ENCODE measurements around the gene EDEM2. TPM values are rescaled to one million over a fixed set of nuclear protein-coding genes. Genes with fewer than 3 reads are reported as not detected.

The EDEM2 gene
- total and polyA plus RNA-seq, 2 of the 4 experiments (the other 2 are of a cell fraction): 19.0 to 27.4 TPM

DNA sequence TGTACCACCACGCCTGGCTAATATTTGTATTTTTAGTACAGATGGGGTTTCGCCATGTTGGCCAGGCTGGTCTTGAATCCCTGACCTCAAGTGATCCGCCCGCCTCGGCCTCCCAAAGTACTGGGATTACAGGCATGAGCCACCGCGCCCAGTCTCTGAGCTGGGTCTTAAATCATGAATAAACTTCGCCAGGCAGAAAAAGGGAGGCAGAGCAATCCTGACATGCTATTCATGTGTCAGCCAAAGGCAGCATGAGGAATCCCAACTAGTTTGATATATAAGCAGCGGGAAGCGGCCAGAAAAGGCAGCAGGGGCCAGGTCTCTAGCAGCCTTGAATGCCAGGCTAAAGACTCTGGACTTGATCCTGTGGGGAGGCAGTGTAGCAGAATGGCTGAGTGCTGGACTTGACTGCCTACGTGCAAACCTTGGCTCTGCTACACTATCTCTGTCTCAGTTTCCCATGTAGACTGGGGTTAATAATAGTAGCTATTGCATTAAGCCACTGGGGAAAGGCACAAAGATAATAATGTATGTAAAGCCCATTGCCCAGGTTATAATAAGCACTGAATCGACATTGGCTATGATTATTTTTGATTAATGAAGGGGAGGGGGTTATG, 26.5 kb upstream of the EDEM2 start:
- BruUV-seq (replicated peaks): no TSS peak
- DNase-seq (no peak), ATAC-seq (ENCODE audit: low read depth) (no peak)
- CTCF ChIA-PET: interaction anchor here (0.7 kb wide), 1 partner anchor 190 kb away, joined by 3 read pairs; no protein-coding TSS in a partner anchor
- Histone ChIP-seq H4K20me1 (ENCODE audit: insufficient read depth, low read length) (no peaks in the 10 kb centered on the region), H3K36me3 (ENCODE audit: control insufficient read depth, insufficient read depth, low read length) (peaks cover 4% of the 10 kb centered on the region; the same call in 1 of the 2 replicates), H2AK9ac (replicated peaks; ENCODE audit: low read depth, low read length, poor library complexity) (peak overlapping the region; percentile 46), H3K9ac (ENCODE audit: low read depth, low read length) (no peak overlapping the region), H3K4ac (ENCODE audit: low read depth, low read length) (no peak overlapping the region), H3K23ac (ENCODE audit: low read depth, low read length) (no peak overlapping the region), H2BK20ac (ENCODE audit: low read depth, low read length) (no peak overlapping the region), H2BK15ac (ENCODE audit: low read depth, low read length) (no peak overlapping the region), H3K9me1 (ENCODE audit: insufficient read depth, low read length) (no peaks in the 10 kb centered on the region), H3K9me3 (ENCODE audit: control insufficient read depth, insufficient read depth, low read length) (no peaks in the 10 kb centered on the region), H3K4me1 (ENCODE audit: control insufficient read depth, insufficient read depth, low read length) (peaks cover 5% of the 10 kb centered on the region; the same call in 1 of the 2 replicates), H4K5ac (ENCODE audit: low read depth, low read length) (no peak overlapping the region), H3K4me2 (ENCODE audit: low read depth, low read length) (no peak overlapping the region), H3K4me3 (ENCODE audit: insufficient read depth, low read depth, low read length) (no peak overlapping the region), H3K14ac (replicated peaks; ENCODE audit: low read depth, low read length) (no peak overlapping the region), H3K18ac (ENCODE audit: low read depth, low read length) (no peak overlapping the region), H3K27ac (ENCODE audit: insufficient read depth, low read length) (no peak overlapping the region), H2BK120ac (ENCODE audit: low read depth, low read length) (no peak overlapping the region), H2BK5ac (ENCODE audit: low read depth, low read length, poor library complexity, severe bottlenecking) (no peak overlapping the region), H3K79me1 (ENCODE audit: low read depth in 1 of 2, low read length in 2 of 2) (no peaks in the 10 kb centered on the region; a peak in 1 of 4 replicates), H2AK5ac (ENCODE audit: low read depth, low read length) (no peak overlapping the region), H4K8ac (ENCODE audit: low read depth in 2 of 2, low read length in 2 of 2) (no peak overlapping the region), H3K27me3 (ENCODE audit: control insufficient read depth, insufficient read depth, low read length) (no peaks in the 10 kb centered on the region), H3K56ac (ENCODE audit: extremely low read depth, insufficient read depth, low read length) (no peak overlapping the region), H2AFZ (replicated peaks; ENCODE audit: low read length, poor library complexity) (no peak overlapping the region), H4K91ac (ENCODE audit: insufficient read depth, low read depth, low read length) (no peak overlapping the region)
- TF ChIP-seq SMC3 (IDR thresholded peaks at IDR 0.05; ENCODE audit: low read depth, low read length) (no peak), CEBPB (IDR thresholded peaks at IDR 0.05; ENCODE audit: low read depth, low read length) (no peak), POLR2A (IDR thresholded peaks at IDR 0.05; ENCODE audit: low read depth, low read length) (no peak), RAD21 (IDR thresholded peaks at IDR 0.05; ENCODE audit: low read length) (no peak), BHLHE40 (IDR thresholded peaks at IDR 0.05; ENCODE audit: low read depth, low read length) (no peak), MXI1 (IDR thresholded peaks at IDR 0.05; ENCODE audit: borderline replicate concordance, low read depth, low read length) (no peak), FOS (IDR thresholded peaks at IDR 0.05; ENCODE audit: low read depth, low read length) (no peak)
- dilution Hi-C loops (cut with HindIII; ENCODE audit: low sequenced_read_pairs, unreplicated experiment): no loop called here
- WGBS, 2 experiments (ENCODE audit: extremely low coverage in 2 of 2, insufficient read length in 1 of 2): 94% methylated on average over 8 of the region's 12 CpGs; no CpG with 5 or more reads in 1 of the 2 experiments
- intact Hi-C loops (cut with micrococcal nuclease): loop anchor here (2.0 kb wide), 1 partner anchor 27 kb away; the partner anchor contains the start of gene EDEM2
- POLR2A ChIA-PET (ENCODE audit: unreplicated experiment): no interaction called here
- in situ Hi-C loops (cut with MboI; ENCODE audit: low sequenced_read_pairs): no loop called here

All from IMR-90 (cell line).